ACC112 (cell line): Measurements from ENCODE around the gene VEGFC.

Experiments
- H2AFZ ChIP-seq: fragments of 200-600 bp; sonication (generic); one replicate; pipeline ENCODE4 v1.6.0; 2017; ENCODE audit warnings: antibody characterized with exemption, low read length; ENCODE audit not compliant: unreplicated experiment
- H3K27ac ChIP-seq: fragments of 200-600 bp; sonication (generic); 2 replicates; pipeline ENCODE4 v1.5.1; 2014; ENCODE audit warnings: low read depth, mild to moderate bottlenecking, antibody characterized with exemption, low read length, moderate library complexity
- H3K27me3 ChIP-seq: fragments of 200-600 bp; sonication (generic); 2 replicates; pipeline ENCODE4 v1.6.1; 2014; ENCODE audit warnings: mild to moderate bottlenecking, antibody characterized with exemption, low read length, moderate library complexity, mixed read lengths; ENCODE audit not compliant: insufficient read depth
- H3K36me3 ChIP-seq: fragments of 200-600 bp; sonication (generic); 2 replicates; pipeline ENCODE4 v1.6.1; 2016; ENCODE audit warnings: mild to moderate bottlenecking, antibody characterized with exemption, low read length, moderate library complexity, mixed read lengths; ENCODE audit not compliant: insufficient read depth
- H3K4me1 ChIP-seq: fragments of 200-600 bp; sonication (generic); one replicate; pipeline ENCODE4 v1.6.1; 2016; ENCODE audit warnings: low read length, mixed read lengths; ENCODE audit not compliant: insufficient read depth, unreplicated experiment, control insufficient read depth
- H3K4me3 ChIP-seq: fragments of 200-600 bp; sonication (generic); 2 replicates; pipeline ENCODE4 v1.5.1; 2014; ENCODE audit warnings: mild to moderate bottlenecking, low read depth, low read length
- H3K79me2 ChIP-seq: fragments of 200-600 bp; sonication (generic); one replicate; pipeline ENCODE4 v1.6.0; 2016; ENCODE audit warnings: low read length; ENCODE audit not compliant: control insufficient read depth, unreplicated experiment, insufficient read depth

VEGFC gene

GRCh38 chr4:176792326-176793059, at the start of gene VEGFC:
Gene VEGFC (minus strand): TSS chr4:176792922. CDS start chr4:176792311, 611 bp downstream.
- no peaks in the 10 kb centered on the region for H3K36me3 ChIP-seq
- peak within 1 kb of the TSS; percentile 62 for H2AFZ ChIP-seq
- peaks cover 46% of the 10 kb centered on the region for H3K79me2 ChIP-seq
- peak within 1 kb of the TSS; percentile 88 for H3K27ac ChIP-seq
- no peaks in the 10 kb centered on the region for H3K27me3 ChIP-seq
- H3K4me3 ChIP-seq, result peak within 1 kb of the TSS; percentile 91
- H3K4me1 ChIP-seq, result peaks cover 21% of the 10 kb centered on the region

GRCh38 chr4:176841711-176842112, 49.0 kb upstream of the VEGFC start:
- Histone ChIP-seq H3K79me2 (no peaks in the 10 kb centered on the region), H3K4me3 (no peak overlapping the region), H3K4me1 (peaks cover 67% of the 10 kb centered on the region), H3K27ac (peak overlapping the region; percentile 86), H2AFZ (no peak overlapping the region), H3K27me3 (no peaks in the 10 kb centered on the region), H3K36me3 (0 out of 2 replicates have a peak, but pooled peaks cover 3% of the 10 kb centered on the region)

GRCh38 chr4:176840166-176840565, 47.4 kb upstream of the VEGFC start:
- H2AFZ ChIP-seq, result no peak overlapping the region
- peak overlapping the region; percentile 90 for H3K27ac ChIP-seq
- no peaks in the 10 kb centered on the region for H3K36me3 ChIP-seq
- H3K4me3 ChIP-seq, result no peak overlapping the region
- no peaks in the 10 kb centered on the region for H3K27me3 ChIP-seq
- peaks cover 68% of the 10 kb centered on the region for H3K4me1 ChIP-seq
- H3K79me2 ChIP-seq, result no peaks in the 10 kb centered on the region

- Histone ChIP-seq H3K79me2 (no peaks in the 10 kb centered on the region), H3K4me3 (no peak overlapping the region), H2AFZ (no peak overlapping the region), H3K27ac (peak overlapping the region; percentile 90), H3K36me3 (no peaks in the 10 kb centered on the region), H3K4me1 (peaks cover 69% of the 10 kb centered on the region), H3K27me3 (no peaks in the 10 kb centered on the region)
Observed at GRCh38 chr4:176839656-176840055, 46.9 kb upstream of the VEGFC start.

- H3K36me3 ChIP-seq, result no peaks in the 10 kb centered on the region
- H3K27me3 ChIP-seq, result no peaks in the 10 kb centered on the region
- H3K79me2 ChIP-seq, result no peaks in the 10 kb centered on the region
- H3K4me1 ChIP-seq, result peaks cover 65% of the 10 kb centered on the region
- no peak overlapping the region for H2AFZ ChIP-seq
- peak overlapping the region; percentile 90 for H3K27ac ChIP-seq
- H3K4me3 ChIP-seq, result peak overlapping the region; percentile 16; the same call in 1 of the 2 replicates
Observed at GRCh38 chr4:176838601-176839433, 46.1 kb upstream of the VEGFC start.

- H2AFZ ChIP-seq, result no peak overlapping the region
Observed at GRCh38 chr4:176837169-176837895, 44.6 kb upstream of the VEGFC start.

GRCh38 chr4:176834531-176834930, 41.8 kb upstream of the VEGFC start:
- Histone ChIP-seq H3K4me1 (peaks cover 28% of the 10 kb centered on the region), H3K79me2 (no peaks in the 10 kb centered on the region), H3K27ac (no peak overlapping the region), H2AFZ (no peak overlapping the region), H3K27me3 (no peaks in the 10 kb centered on the region), H3K4me3 (no peak overlapping the region), H3K36me3 (no peaks in the 10 kb centered on the region)

More at GRCh38 chr4:176837169-176837895, 44.6 kb upstream of the VEGFC start:
- no peak overlapping the region for H3K4me3 ChIP-seq
- H3K79me2 ChIP-seq, result no peaks in the 10 kb centered on the region
- peaks cover 52% of the 10 kb centered on the region for H3K4me1 ChIP-seq
- no peaks in the 10 kb centered on the region for H3K36me3 ChIP-seq
- H3K27ac ChIP-seq, result peak overlapping the region; percentile 90; the same call in 1 of the 2 replicates
- H3K27me3 ChIP-seq, result no peaks in the 10 kb centered on the region

- H3K27me3 ChIP-seq, result no peaks in the 10 kb centered on the region
- peak overlapping the region; percentile 47 for H2AFZ ChIP-seq
- peaks cover 19% of the 10 kb centered on the region for H3K4me1 ChIP-seq
- H3K79me2 ChIP-seq, result no peaks in the 10 kb centered on the region
- no peak overlapping the region for H3K4me3 ChIP-seq
- no peaks in the 10 kb centered on the region for H3K36me3 ChIP-seq
- no peak overlapping the region for H3K27ac ChIP-seq
Observed at GRCh38 chr4:176833400-176834175, 40.9 kb upstream of the VEGFC start.

GRCh38 chr4:176830971-176831370, 38.2 kb upstream of the VEGFC start:
- H3K27ac ChIP-seq, result no peak overlapping the region

GRCh38 chr4:176825586-176825985, 32.9 kb upstream of the VEGFC start:
- no peak overlapping the region for H3K27ac ChIP-seq
- H3K4me3 ChIP-seq, result no peak overlapping the region
- H3K36me3 ChIP-seq, result no peaks in the 10 kb centered on the region
- H3K27me3 ChIP-seq, result no peaks in the 10 kb centered on the region
- no peaks in the 10 kb centered on the region for H3K4me1 ChIP-seq
- H3K79me2 ChIP-seq, result no peaks in the 10 kb centered on the region
- H2AFZ ChIP-seq, result no peak overlapping the region

More at GRCh38 chr4:176830971-176831370, 38.2 kb upstream of the VEGFC start:
- Histone ChIP-seq H3K79me2 (no peaks in the 10 kb centered on the region), H3K36me3 (no peaks in the 10 kb centered on the region), H3K4me3 (no peak overlapping the region), H3K27me3 (no peaks in the 10 kb centered on the region), H3K4me1 (peaks cover 7% of the 10 kb centered on the region), H2AFZ (no peak overlapping the region)
